H1 (cell line): ENCODE results near the gene KRT12. TPM values are rescaled to one million over a fixed set of nuclear protein-coding genes. Genes with fewer than 3 reads are reported as not detected.

ENCODE experiments used
- CTCF ChIA-PET: fragments of 300-600 bp; sonication (Branson Sonifier 250); formaldehyde crosslinking; loops from one replicate; lab custom pipeline; 2021; ENCODE audit not compliant: partially characterized antibody; lab: Charles Lee
- POLR2A ChIA-PET: fragments of 300-600 bp; sonication (Branson Sonifier 250); formaldehyde crosslinking; loops from one replicate; lab custom pipeline; 2021; ENCODE audit warnings: inconsistent platforms; ENCODE audit not compliant: partially characterized antibody; lab: Charles Lee
- DNase-seq, 2 experiments: peaks; one replicate each; pipeline versions ENCODE4 v3.0.0 to v3.0.0-alpha.2; 2010 to 2022; ENCODE audit warnings: low spot score in 2 of 2, low read depth in 1 of 2, mixed read lengths in 1 of 2
- FAIRE-seq: peaks from 2 replicates; lab custom pipeline; 2011; peaks lifted over from hg19 to GRCh38; lab: Jason Lieb, UNC
- H2AFZ ChIP-seq: 2 replicates; pipeline ENCODE4 v1.8.1; 2012; ENCODE audit warnings: low read length, inconsistent platforms
- H2AK5ac ChIP-seq: 2 replicates; pipeline ENCODE4 v1.6.1; 2013; ENCODE audit warnings: low read depth, low read length
- H2BK120ac ChIP-seq: replicated peaks from 2 replicates; pipeline ENCODE3; 2013; ENCODE audit warnings: low read depth, low read length, inconsistent platforms
- H2BK12ac ChIP-seq: 2 replicates; pipeline ENCODE4 v1.6.1; 2013; ENCODE audit warnings: low read depth, low read length
- H2BK15ac ChIP-seq: 2 replicates; pipeline ENCODE4 v1.6.1; 2013; ENCODE audit warnings: low read length
- H2BK20ac ChIP-seq: 2 replicates; pipeline ENCODE4 v1.6.1; 2013; ENCODE audit warnings: low read length
- H2BK5ac ChIP-seq: 2 replicates; pipeline ENCODE4 v1.6.1; 2013; ENCODE audit warnings: low read depth, low read length
- H3K14ac ChIP-seq: 2 replicates; pipeline ENCODE4 v1.6.1; 2013; ENCODE audit warnings: inconsistent platforms; ENCODE audit not compliant: insufficient read length
- H3K18ac ChIP-seq: 2 replicates; pipeline ENCODE4 v1.6.1; 2013; ENCODE audit warnings: low read length; ENCODE audit errors: extremely low read depth
- H3K23ac ChIP-seq: 2 replicates; pipeline ENCODE4 v1.6.1; 2013; ENCODE audit warnings: inconsistent platforms; ENCODE audit not compliant: insufficient read length
- H3K23me2 ChIP-seq: 2 replicates; pipeline ENCODE4 v1.6.1; 2013; ENCODE audit warnings: low read depth, low read length
- H3K27ac ChIP-seq: 2 replicates; pipeline ENCODE4 v1.6.1; 2011; ENCODE audit warnings: low read depth, low read length, inconsistent platforms
- H3K27me3 ChIP-seq, 4 experiments: replicated peaks in 1 of 4; 1 replicate in 1 of 4; 2 replicates in 3 of 4; pipeline versions ENCODE4 v1.6.1 to v1.8.1; 2011 to 2013; ENCODE audit warnings: low read length in 3 of 4, mild to moderate bottlenecking in 3 of 4, inconsistent platforms in 2 of 4, mixed read lengths in 2 of 4, moderate library complexity in 1 of 4; ENCODE audit not compliant: control insufficient read depth in 3 of 4, insufficient read depth in 3 of 4; ENCODE audit errors: extremely low read depth in 1 of 4
- H3K36me3 ChIP-seq, 4 experiments: 2 replicates each; pipeline versions ENCODE4 v1.6.1 to v1.8.1; 2011 to 2013; ENCODE audit warnings: mild to moderate bottlenecking in 4 of 4, low read length in 3 of 4, moderate library complexity in 2 of 4, control low read depth in 1 of 4, inconsistent platforms in 1 of 4; ENCODE audit not compliant: insufficient read depth in 4 of 4, control insufficient read depth in 2 of 4
- H3K4ac ChIP-seq: replicated peaks from 2 replicates; pipeline ENCODE3; 2013; ENCODE audit warnings: low read length, low read depth, mixed read lengths, inconsistent platforms; ENCODE audit not compliant: insufficient read length
- H3K4me1 ChIP-seq, 4 experiments: replicated peaks in 1 of 4; 1 replicate in 1 of 4; 2 replicates in 3 of 4; pipeline versions ENCODE4 v1.6.1 to v1.8.1; 2011 to 2013; ENCODE audit warnings: low read length in 3 of 4, inconsistent platforms in 2 of 4, mixed read lengths in 1 of 4; ENCODE audit not compliant: insufficient read depth in 4 of 4, control insufficient read depth in 3 of 4
- H3K4me2 ChIP-seq, 2 experiments: 2 replicates each; pipeline versions ENCODE4 v1.6.1 to v1.8.1; 2011 to 2013; ENCODE audit warnings: low read depth in 2 of 2, low read length in 2 of 2, control low read depth in 1 of 2, inconsistent platforms in 1 of 2, mild to moderate bottlenecking in 1 of 2; ENCODE audit not compliant: insufficient read depth in 1 of 2
- H3K4me3 ChIP-seq, 4 experiments: fragments of 200-600, 300-600 bp in 1 of 4; sonication (generic), shearing (Covaris generic), sonication (Bioruptor Twin) in 1 of 4; 2 replicates each; pipeline versions ENCODE4 v1.5.1 to v1.8.1; 2011 to 2016; ENCODE audit warnings: low read length in 4 of 4, low read depth in 3 of 4, control low read depth in 2 of 4, inconsistent platforms in 2 of 4, mild to moderate bottlenecking in 2 of 4, mixed read lengths in 1 of 4, moderate library complexity in 1 of 4; ENCODE audit not compliant: insufficient read depth in 2 of 4; ENCODE audit errors: extremely low read depth in 1 of 4
- H3K56ac ChIP-seq: replicated peaks from 2 replicates; pipeline ENCODE3; 2013; ENCODE audit warnings: low read depth, mild to moderate bottlenecking, mixed read lengths, low read length, inconsistent platforms; ENCODE audit not compliant: insufficient read length
- H3K79me1 ChIP-seq: 2 replicates; pipeline ENCODE4 v1.6.1; 2013; ENCODE audit warnings: low read depth, low read length, control low read depth
- H3K79me2 ChIP-seq, 2 experiments: 2 replicates each; pipeline versions ENCODE4 v1.6.1 to v1.8.1; 2012 to 2013; ENCODE audit warnings: low read length in 2 of 2, mild to moderate bottlenecking in 2 of 2, inconsistent platforms in 1 of 2; ENCODE audit not compliant: insufficient read depth in 2 of 2, control insufficient read depth in 1 of 2
- H3K9ac ChIP-seq, 4 experiments: replicated peaks in 1 of 4; 1 replicate in 1 of 4; 2 replicates in 3 of 4; pipeline versions ENCODE4 v1.6.1 to v1.8.1; 2011 to 2013; ENCODE audit warnings: low read depth in 3 of 4, low read length in 3 of 4, control low read depth in 2 of 4, mild to moderate bottlenecking in 2 of 4, moderate library complexity in 2 of 4, inconsistent platforms in 1 of 4; ENCODE audit errors: extremely low read depth in 1 of 4
- H3K9me3 ChIP-seq, 2 experiments: 2 replicates each; pipeline versions ENCODE4 v1.6.1 to v1.8.1; 2012 to 2013; ENCODE audit warnings: mild to moderate bottlenecking in 2 of 2, moderate library complexity in 2 of 2, control low read depth in 1 of 2, inconsistent platforms in 1 of 2, low read depth in 1 of 2, low read length in 1 of 2, mixed read lengths in 1 of 2; ENCODE audit not compliant: insufficient read depth in 2 of 2
- H4K20me1 ChIP-seq, 2 experiments: replicated peaks in 1 of 2; 2 replicates each; pipeline versions ENCODE3 to v1.8.1; 2011 to 2013; ENCODE audit warnings: inconsistent platforms in 2 of 2, low read length in 2 of 2, mild to moderate bottlenecking in 1 of 2; ENCODE audit not compliant: insufficient read depth in 2 of 2, control insufficient read depth in 1 of 2
- H4K5ac ChIP-seq: 2 replicates; pipeline ENCODE4 v1.6.1; 2013; ENCODE audit warnings: low read length, low read depth, mixed read lengths, inconsistent platforms; ENCODE audit not compliant: insufficient read length
- H4K8ac ChIP-seq: 2 replicates; pipeline ENCODE4 v1.8.0; 2013; ENCODE audit warnings: mild to moderate bottlenecking, moderate library complexity, low read length, inconsistent platforms; ENCODE audit not compliant: insufficient read depth; ENCODE audit errors: extremely low read depth
- H4K91ac ChIP-seq: replicated peaks from 2 replicates; pipeline ENCODE3; 2013; ENCODE audit warnings: low read length, mixed read lengths, inconsistent platforms; ENCODE audit not compliant: insufficient read length
- KDM5A ChIP-seq: fragments of 200-600 bp; IDR thresholded peaks from 2 replicates; pipeline ENCODE4 v1.7.1; 2012; ENCODE audit warnings: mild to moderate bottlenecking, low read length, inconsistent platforms, mixed read lengths
- WGBS, 2 experiments: shearing (Covaris generic) in 1 of 2; methylation state at CpG; one replicate each; pipeline versions ENCODE4 v1.1.6 to v1.1.7; 2013 to 2015; ENCODE audit warnings: low lambda C conversion rate in 2 of 2, mixed read lengths in 2 of 2, inconsistent platforms in 1 of 2, low coverage in 1 of 2, missing lambda C conversion rate in 1 of 2; ENCODE audit not compliant: insufficient replicate concordance in 2 of 2, insufficient coverage in 1 of 2, insufficient read length in 1 of 2; ENCODE audit errors: extremely low coverage in 1 of 2, missing lambda C conversion rate in 1 of 2; 5-methylcytosine and 5-hydroxymethylcytosine counted together
- polyA plus RNA-seq, 7 experiments: library from polyadenylated mRNA; depleted of rRNA in 3 of 7; stranded (reverse) in 5 of 7; unstranded in 2 of 7; fragments of >200 nt in 5 of 7; fragments of 200-250 nt in 2 of 7; gene quantifications; 1 replicate in 5 of 7; 2 replicates in 1 of 7; 4 replicates in 1 of 7; pipeline versions ENCODE4 v1.2.1 to v1.2.3, GENCODE V29; 2011 to 2013; ENCODE audit warnings: missing spikeins in 2 of 7, mixed read lengths in 2 of 7
- total RNA-seq: library from RNA; stranded (reverse); fragmentation: NEBNext Ultra II Directional; extraction: Animal tissue kit (Norgen Biotek cat#: 25700); gene quantifications from 2 replicates; pipeline ENCODE4 v1.2.1, GENCODE V29; 2021

Gene KRT12
- total and polyA plus RNA-seq, 2 of the 8 experiments (the other 6 are each of a cell fraction or from before 2014, with no cell fraction given): not detected

- Histone ChIP-seq H3K14ac (no peak overlapping the region), H2AFZ (no peak overlapping the region), H4K8ac (no peak overlapping the region), H2BK5ac (no peak overlapping the region), H2BK15ac (no peak overlapping the region), H4K91ac (no peak overlapping the region), H2BK120ac (no peak overlapping the region), H3K4me2 (no peak overlapping the region), H4K5ac (no peak overlapping the region), H3K4me1 (peaks cover 0 to 2% (median 0%) of the 10 kb centered on the region in 4 experiments; a peak in 1 of 7 replicates), H3K4ac (no peak overlapping the region), H3K4me3 (no peak overlapping the region)
- no peak for TF ChIP-seq KDM5A
- TF ChIP-seq, all 59 proteins: peak for 0
- DNase-seq (no peak), FAIRE-seq (no peak)
- Histone ChIP-seq H3K9me3 (no peaks in the 10 kb centered on the region), H3K9ac (no peak overlapping the region), H2AK5ac (no peak overlapping the region), H2BK20ac (no peak overlapping the region), H3K36me3 (no peaks in the 10 kb centered on the region), H3K23me2 (no peaks in the 10 kb centered on the region), H3K27me3 (no peaks in the 10 kb centered on the region), H4K20me1 (no peaks in the 10 kb centered on the region), H3K79me2 (no peaks in the 10 kb centered on the region), H2BK12ac (no peak overlapping the region), H3K18ac (no peak overlapping the region), H3K23ac (no peak overlapping the region), H3K27ac (no peak overlapping the region), H3K79me1 (no peaks in the 10 kb centered on the region), H3K56ac (no peak overlapping the region)
- 86% methylated on average over 4 of the region's 4 CpGs; no CpG with 5 or more reads in 1 of the 2 experiments for WGBS, 2 experiments
- ChIA-PET CTCF (interaction anchor here (0.6 to 2.2 kb wide), 13 partner anchors 22 to 754 kb away, joined by 3 to 6 read pairs (median 4); no protein-coding TSS in a partner anchor), POLR2A (no interaction called here)
These were observed 42.7 kb upstream of the KRT12 start for GRCh38 chr17:40909755-40910154.
